HG03095 (cell line): Measurements from ENCODE around the gene SHISA7.
"Not testable (repeated sequence)": the region's sequence is repeated elsewhere in the genome, so short reads cannot be mapped to it uniquely, and the experiment has no call there.

Source experiments
- ATAC-seq: cut with Tn5 transposase; IDR thresholded peaks from one replicate; pipeline ENCODE4 v1.9.1; 2021; ENCODE audit warnings: moderate library complexity; ENCODE audit not compliant: unreplicated experiment

Gene SHISA7

GRCh38 chr19:55421281-55421680 lies 21.8 kb downstream of the SHISA7 start:
- not testable (repeated sequence) for ATAC-seq

- no peak for ATAC-seq
These were observed 23.4 kb downstream of the SHISA7 start for GRCh38 chr19:55419624-55420236.

DNA sequence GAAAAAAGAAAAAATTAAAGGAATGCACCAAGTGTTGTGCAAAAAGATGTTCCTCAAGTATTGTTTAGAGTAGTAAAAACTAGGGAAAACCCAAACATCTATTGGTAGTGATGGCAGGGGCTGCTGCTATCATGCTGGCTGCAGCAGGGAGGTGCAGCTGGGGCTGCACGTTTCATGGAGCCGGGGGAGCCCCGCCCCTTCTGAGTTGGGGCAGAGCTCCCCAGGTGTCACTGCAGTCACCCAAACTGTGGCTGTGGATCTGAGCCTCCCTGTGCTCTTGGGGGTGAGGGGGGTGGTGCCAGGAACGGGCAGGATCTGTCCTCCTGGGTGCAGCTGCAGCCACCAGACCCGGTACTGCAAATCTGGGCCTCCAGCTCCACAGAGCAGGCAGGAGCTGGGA lies 24.0 kb downstream of the SHISA7 start:
- ATAC-seq, result no peak

DNA sequence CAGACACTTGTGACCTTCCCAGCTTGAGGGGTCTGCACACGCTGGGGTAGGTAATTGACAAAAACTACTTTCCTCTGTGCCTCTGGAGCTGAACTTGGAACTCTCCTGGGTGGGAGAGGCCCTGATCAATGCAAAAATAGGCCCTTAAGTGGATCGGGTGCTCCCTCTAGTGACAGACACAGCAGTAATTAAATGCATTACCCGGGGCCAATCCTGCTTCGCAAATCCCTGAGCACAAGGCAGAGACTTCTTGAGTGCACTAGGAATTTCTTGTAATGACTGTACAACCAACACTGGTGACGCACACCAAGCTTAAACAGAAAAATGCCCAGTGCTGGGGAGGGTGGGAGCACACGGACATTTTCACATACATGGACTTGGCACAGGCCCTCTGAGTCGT lies 24.9 kb downstream of the SHISA7 start:
- ATAC-seq, result no peak

DNA sequence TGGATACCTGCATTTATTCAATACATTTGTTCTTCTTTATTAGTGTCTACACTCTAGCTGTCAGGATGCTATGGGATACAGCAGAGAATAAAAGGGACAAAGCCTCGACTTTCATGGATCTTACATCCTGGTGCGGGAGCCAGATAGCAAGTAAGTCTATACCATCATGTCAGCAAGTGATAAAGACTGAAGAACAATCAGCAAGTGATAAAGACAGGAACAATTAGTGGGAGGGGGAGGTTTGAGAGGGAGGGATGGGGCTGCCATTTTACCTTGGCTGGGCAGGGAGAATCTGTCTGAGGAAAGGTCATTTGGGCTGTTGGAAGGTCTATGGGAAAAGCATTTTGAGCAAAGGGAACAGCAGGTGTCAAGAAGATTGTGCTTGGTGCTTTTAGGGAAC lies 32.9 kb downstream of the SHISA7 start:
- no peak for ATAC-seq

GRCh38 chr19:55409179-55409578 lies 33.9 kb downstream of the SHISA7 start:
- not testable (repeated sequence) for ATAC-seq

GRCh38 chr19:55408533-55408872 lies 34.6 kb downstream of the SHISA7 start:
- no peak for ATAC-seq

DNA sequence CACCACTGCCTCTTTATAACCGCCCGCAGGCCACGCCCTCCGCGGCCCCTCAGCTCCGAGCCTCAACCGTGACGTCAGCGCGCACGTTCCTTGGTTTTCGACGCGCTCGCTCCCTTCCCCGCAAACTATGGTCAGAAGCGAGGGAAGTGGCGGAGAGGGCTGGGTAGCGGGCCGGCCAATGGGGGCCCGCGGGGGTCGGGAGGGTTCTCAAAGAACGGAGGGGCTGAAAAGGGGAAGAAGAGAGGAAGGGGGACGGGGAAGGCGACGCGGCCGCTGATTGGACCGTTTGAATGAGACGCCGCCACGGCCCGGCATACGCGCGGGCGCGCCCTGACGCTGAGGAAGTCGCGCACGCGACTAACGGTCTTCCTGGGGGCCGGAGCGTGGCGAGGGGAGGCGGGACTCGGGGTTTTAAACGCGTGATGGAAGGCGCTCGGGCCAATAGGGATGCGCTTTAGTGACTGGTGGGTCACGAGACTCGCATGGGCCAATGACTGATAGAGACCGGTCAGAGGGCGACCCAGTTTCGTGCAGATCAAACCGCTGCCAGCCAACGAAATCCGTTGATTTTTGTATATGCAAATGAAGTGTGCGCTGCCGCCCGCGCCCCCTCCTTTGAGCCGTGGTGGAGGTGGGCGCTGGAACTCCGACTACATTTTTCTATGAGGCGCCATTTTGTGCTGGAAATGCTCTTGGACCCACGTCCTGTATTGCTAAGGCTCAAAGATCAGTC lies 35.1 kb downstream of the SHISA7 start:
- ATAC-seq, result peak; percentile 73

DNA sequence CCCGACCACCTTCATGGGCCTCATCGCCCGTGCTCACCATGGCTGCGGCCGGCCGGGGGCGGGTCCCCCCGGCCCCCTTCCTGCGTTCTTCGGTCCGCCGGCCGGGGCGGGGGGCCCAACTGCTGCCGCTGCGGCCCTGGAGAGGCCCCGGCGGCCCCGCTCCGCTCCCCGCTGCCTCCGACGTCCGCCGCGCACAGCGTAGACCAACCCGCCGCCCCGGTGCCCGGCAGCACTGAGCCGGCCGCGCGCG lies 35.6 kb downstream of the SHISA7 start, which contains the start of gene UBE2S:
TSS of gene UBE2S (minus strand) at position 239 of the 250 bp plus-strand sequence. CDS start at position 40, 199 bp downstream.
- ATAC-seq, result peak; percentile 23

GRCh38 chr19:55406826-55407549 lies 36.1 kb downstream of the SHISA7 start:
- ATAC-seq, result no peak

- ATAC-seq, result no peak
These were observed 36.8 kb downstream of the SHISA7 start for GRCh38 chr19:55406091-55406825.

GRCh38 chr19:55405638-55406037 lies 37.5 kb downstream of the SHISA7 start:
- no peak for ATAC-seq

- ATAC-seq, result no peak
These were observed 40.6 kb downstream of the SHISA7 start for GRCh38 chr19:55402509-55402908.

DNA sequence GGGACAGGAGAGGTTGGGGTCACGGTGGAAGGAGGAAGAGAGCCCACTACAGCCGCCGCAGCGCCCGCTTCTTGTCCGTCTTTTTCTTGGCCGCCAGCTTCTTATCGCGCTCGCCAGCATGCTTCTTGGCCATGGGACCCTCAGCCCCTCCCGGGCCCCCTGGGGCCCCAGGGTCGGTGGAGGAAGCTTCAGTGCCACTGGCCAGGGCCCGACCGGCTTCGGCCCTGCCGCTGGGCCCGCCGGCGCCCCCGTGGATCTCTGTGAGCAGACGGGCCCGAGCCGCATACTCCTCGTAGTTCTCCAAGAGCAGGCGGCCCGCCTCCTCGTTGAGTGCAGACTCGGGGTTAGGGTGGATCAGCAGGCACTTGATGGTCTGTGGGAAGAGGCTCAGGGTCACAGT lies 41.7 kb downstream of the SHISA7 start:
- ATAC-seq, result not testable (repeated sequence)

GRCh38 chr19:55400281-55401087 lies 42.6 kb downstream of the SHISA7 start:
- ATAC-seq, result no peak

DNA sequence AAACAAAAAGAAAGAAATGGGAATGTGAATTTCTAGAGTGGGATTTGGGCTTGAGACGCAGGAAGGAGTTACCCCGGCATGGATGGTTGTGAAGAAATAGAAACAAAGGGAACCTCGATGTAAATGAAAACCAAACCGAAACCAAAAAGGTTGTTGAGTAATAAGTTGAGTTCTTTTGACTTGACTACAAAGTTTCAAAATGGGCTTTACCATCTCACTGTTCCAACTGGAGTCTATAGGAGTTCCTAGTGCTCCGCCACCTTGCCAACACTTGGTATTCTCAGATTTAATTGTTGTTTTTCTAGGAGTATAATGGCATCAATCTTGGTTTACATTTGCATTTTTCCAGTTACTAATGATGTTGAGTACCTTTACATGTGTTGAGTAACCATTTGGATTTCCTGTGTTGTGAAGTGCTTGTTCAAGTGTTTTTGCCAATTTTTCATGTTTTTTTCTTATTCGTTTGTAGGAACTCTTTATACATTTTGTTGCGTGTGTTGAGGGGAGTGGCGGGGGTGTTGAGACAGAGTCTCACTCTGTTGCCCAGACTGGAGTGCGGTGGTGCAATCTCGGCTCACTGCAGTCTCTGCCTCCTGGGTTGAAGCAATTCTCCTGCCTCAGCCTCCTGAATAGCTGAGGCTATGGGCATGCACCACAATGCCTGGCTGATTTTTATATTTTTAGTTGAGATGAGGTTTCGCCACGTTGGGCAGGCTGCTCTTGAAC lies 44.7 kb downstream of the SHISA7 start:
- no peak for ATAC-seq

GRCh38 chr19:55392820-55393761 lies 50.0 kb downstream of the SHISA7 start:
- no peak for ATAC-seq

DNA sequence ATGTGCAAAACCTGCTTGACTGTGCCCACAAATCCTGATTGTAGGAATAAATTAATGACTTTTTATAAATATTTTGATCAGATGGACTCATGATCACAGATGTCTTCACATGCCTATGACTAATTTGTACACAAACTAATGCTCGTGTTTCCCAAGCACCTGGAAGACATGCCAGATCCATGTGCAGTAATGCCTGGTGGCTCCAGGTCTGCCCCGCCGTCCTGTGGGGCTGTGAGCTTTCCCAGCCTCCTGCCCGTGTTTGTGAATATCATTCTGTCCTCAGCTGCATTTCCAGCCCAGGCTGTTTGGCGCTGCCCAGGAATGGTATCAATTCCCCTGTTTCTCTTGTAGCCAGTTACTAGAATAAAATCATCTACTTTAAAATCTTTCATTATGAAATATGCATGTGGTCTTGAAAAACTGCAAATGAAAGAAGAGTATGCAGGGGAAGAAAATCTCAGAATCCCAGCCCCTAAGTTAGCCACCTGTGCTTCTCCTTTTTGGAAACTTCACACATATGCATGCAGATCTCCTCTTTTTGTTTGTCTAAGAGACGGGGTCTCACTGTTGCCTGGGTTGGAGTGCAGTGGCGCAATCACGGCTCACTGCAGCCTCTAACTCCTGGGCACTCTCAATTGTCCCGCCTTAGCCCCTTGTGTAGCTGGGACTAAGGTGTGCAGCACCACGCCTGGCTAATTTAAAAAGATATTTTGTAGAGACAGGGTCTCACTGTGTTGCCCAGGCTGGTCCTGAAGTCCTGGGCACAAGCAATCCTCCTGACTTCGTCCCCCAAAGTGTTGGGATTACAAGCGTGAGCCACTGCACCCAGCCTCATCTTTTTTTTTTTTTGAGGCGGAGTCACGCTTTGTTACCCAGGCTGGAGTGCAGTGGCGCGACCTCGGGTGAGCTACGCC lies 51.1 kb downstream of the SHISA7 start:
- ATAC-seq, result no peak
